Loucy (cell line): ENCODE results near the gene KLK1.
A peak's percentile ranks its signal among the peaks of the same experiment; 100 is the strongest.

Experiments
- H2AFZ ChIP-seq: fragments of 200-600 bp; sonication (generic); 2 replicates; pipeline ENCODE4 v1.6.0; 2016; ENCODE audit warnings: antibody characterized with exemption, mild to moderate bottlenecking, low read length, moderate library complexity
- H3F3A ChIP-seq: fragments of 200-600 bp; 2 replicates; pipeline ENCODE4 v1.6.0; 2016; ENCODE audit warnings: antibody characterized with exemption, low read depth, mild to moderate bottlenecking
- H3K27me3 ChIP-seq: fragments of 200-600 bp; sonication (generic); 2 replicates; pipeline ENCODE4 v1.6.1; 2014; ENCODE audit warnings: low read length, mild to moderate bottlenecking; ENCODE audit not compliant: insufficient read depth, poor library complexity, severe bottlenecking
- H3K36me3 ChIP-seq: fragments of 200-600 bp; sonication (generic); 2 replicates; pipeline ENCODE4 v1.6.1; 2016; ENCODE audit warnings: low read length; ENCODE audit not compliant: insufficient read depth
- H3K4me1 ChIP-seq: fragments of 200-600 bp; sonication (generic); 2 replicates; pipeline ENCODE4 v1.5.1; 2014; ENCODE audit warnings: low read length, mild to moderate bottlenecking; ENCODE audit not compliant: insufficient read depth, poor library complexity, severe bottlenecking
- H3K4me2 ChIP-seq: fragments of 200-600 bp; sonication (generic); 2 replicates; pipeline ENCODE4 v1.6.0; 2014; ENCODE audit warnings: antibody characterized with exemption, low read length, low read depth, mild to moderate bottlenecking; ENCODE audit not compliant: poor library complexity, severe bottlenecking
- H3K4me3 ChIP-seq: fragments of 200-600 bp; sonication (generic); 2 replicates; pipeline ENCODE4 v1.5.1; 2014; ENCODE audit warnings: low read length, mild to moderate bottlenecking, mixed read lengths; ENCODE audit not compliant: poor library complexity, severe bottlenecking
- H3K79me2 ChIP-seq: fragments of 200-600 bp; sonication (generic); 2 replicates; pipeline ENCODE4 v1.6.1; 2014; ENCODE audit warnings: low read length; ENCODE audit not compliant: insufficient read depth
- H3K9ac ChIP-seq: fragments of 200-600 bp; sonication (generic); 2 replicates; pipeline ENCODE4 v1.6.0; 2014; ENCODE audit warnings: mild to moderate bottlenecking, low read depth, low read length, moderate library complexity; ENCODE audit not compliant: poor library complexity, severe bottlenecking
- H3K9me2 ChIP-seq: fragments of 200-600 bp; sonication (generic); replicated peaks from 2 replicates; pipeline ENCODE4 v1.6.1; 2016; ENCODE audit warnings: low read depth, low read length, mixed read lengths
- H3K9me3 ChIP-seq: fragments of 200-600 bp; sonication (generic); 2 replicates; pipeline ENCODE4 v1.6.1; 2014; ENCODE audit warnings: mild to moderate bottlenecking, antibody characterized with exemption, low read length, low read depth; ENCODE audit not compliant: insufficient read depth
- H4K20me1 ChIP-seq: fragments of 200-600 bp; sonication (generic); 2 replicates; pipeline ENCODE4 v1.6.0; 2014; ENCODE audit warnings: antibody characterized with exemption, low read length, mild to moderate bottlenecking; ENCODE audit not compliant: insufficient read depth, poor library complexity, severe bottlenecking
- EZH2phosphoT487 ChIP-seq: fragments of 200-600 bp; IDR thresholded peaks from 2 replicates; pipeline ENCODE4 v1.6.1; 2018; ENCODE audit warnings: antibody characterized with exemption, mild to moderate bottlenecking, moderate library complexity, borderline replicate concordance
- TF ChIP-seq, protein P1 (sequence below): fragments of 200-600 bp; sonication (generic); conservative IDR thresholded peaks from 2 replicates; pipeline ENCODE4 v1.5.1; 2014; ENCODE audit warnings: mild to moderate bottlenecking, antibody characterized with exemption, low read length

KLK1 gene

DNA sequence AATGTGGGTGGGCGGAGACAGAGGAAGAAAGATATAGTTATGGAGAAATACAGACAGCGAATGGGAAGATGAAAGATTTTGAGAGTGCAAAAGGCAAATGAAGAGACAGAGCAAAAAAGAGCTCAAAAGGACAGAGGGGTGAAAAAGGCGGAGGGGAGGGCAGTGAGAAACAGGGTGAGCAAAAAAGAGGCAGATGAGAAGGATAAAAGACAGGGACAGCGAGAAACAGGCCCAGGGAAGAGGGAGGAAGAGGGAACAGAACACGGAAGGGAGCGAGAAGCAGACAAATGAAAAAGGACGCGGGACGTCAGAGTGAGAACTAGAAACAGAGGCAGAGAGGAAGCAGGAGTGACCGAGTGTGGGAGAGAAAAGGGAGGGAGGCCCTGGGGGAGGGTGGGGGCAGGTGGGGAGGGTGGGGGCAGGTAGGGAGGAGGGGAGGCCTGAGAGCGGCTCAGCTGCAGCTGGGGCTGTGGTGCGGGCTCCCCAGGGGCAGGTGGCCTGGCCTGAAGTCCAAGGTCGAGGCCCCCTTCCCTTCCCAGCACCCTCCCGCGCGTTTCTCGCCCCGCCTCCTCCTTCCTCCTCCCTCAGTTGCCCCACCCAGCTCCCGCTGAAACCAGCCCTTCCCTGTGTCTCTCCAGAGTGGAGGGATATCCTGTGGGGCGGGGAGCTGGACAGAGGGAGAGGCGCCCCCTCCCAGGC, 2.9 kb downstream of the KLK1 start:
- Histone ChIP-seq H3K9ac (no peak overlapping the region), H2AFZ (peak overlapping the region; percentile 55; the same call in 1 of the 2 replicates), H3K36me3 (no peaks in the 10 kb centered on the region), H4K20me1 (no peaks in the 10 kb centered on the region), H3K9me2 (no peaks in the 10 kb centered on the region), H3K4me3 (no peak overlapping the region), H3K4me1 (no peaks in the 10 kb centered on the region), H3K9me3 (no peaks in the 10 kb centered on the region), H3K27me3 (no peaks in the 10 kb centered on the region), H3F3A (no peaks in the 10 kb centered on the region), H3K4me2 (no peak overlapping the region), H3K79me2 (no peaks in the 10 kb centered on the region)
- no peak for TF ChIP-seq EZH2phosphoT487
- TF ChIP-seq, protein P1, sequence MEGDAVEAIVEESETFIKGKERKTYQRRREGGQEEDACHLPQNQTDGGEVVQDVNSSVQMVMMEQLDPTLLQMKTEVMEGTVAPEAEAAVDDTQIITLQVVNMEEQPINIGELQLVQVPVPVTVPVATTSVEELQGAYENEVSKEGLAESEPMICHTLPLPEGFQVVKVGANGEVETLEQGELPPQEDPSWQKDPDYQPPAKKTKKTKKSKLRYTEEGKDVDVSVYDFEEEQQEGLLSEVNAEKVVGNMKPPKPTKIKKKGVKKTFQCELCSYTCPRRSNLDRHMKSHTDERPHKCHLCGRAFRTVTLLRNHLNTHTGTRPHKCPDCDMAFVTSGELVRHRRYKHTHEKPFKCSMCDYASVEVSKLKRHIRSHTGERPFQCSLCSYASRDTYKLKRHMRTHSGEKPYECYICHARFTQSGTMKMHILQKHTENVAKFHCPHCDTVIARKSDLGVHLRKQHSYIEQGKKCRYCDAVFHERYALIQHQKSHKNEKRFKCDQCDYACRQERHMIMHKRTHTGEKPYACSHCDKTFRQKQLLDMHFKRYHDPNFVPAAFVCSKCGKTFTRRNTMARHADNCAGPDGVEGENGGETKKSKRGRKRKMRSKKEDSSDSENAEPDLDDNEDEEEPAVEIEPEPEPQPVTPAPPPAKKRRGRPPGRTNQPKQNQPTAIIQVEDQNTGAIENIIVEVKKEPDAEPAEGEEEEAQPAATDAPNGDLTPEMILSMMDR, result no peak

GRCh38 chr19:50820086-50820485, 3.5 kb downstream of the KLK1 start:
- no peak overlapping the region for H3K4me2 ChIP-seq

DNA sequence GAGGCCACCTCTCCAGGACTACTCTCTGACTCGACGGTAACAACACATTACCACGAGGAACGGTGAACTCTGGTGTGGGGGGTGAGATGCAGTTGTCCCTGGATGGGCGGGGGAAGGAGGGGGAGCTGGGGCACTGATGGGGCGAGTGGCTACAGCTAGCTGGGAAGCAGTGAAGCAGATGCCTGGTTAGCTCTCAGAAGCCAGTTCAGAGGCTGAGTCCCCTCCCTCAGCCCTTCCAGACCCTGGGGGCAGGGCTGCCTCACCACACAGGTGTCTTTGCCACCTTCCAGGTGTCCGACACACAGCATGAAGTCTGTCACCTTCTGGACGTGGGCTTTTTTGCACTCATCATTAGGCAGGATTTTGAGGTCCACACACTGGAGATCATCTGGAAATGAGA, 4.0 kb downstream of the KLK1 start:
- Histone ChIP-seq H3K9me2 (no peaks in the 10 kb centered on the region), H3K9ac (no peak overlapping the region), H3K9me3 (no peaks in the 10 kb centered on the region), H3K4me2 (no peak overlapping the region), H3K27me3 (no peaks in the 10 kb centered on the region), H3K4me1 (no peaks in the 10 kb centered on the region), H3K79me2 (no peaks in the 10 kb centered on the region), H3K36me3 (no peaks in the 10 kb centered on the region), H2AFZ (no peak overlapping the region), H3F3A (no peaks in the 10 kb centered on the region), H4K20me1 (no peaks in the 10 kb centered on the region), H3K4me3 (no peak overlapping the region)
- no peak for TF ChIP-seq EZH2phosphoT487
- TF ChIP-seq, protein P1, result no peak

More at GRCh38 chr19:50820086-50820485, 3.5 kb downstream of the KLK1 start:
- no peak overlapping the region for H3K9ac ChIP-seq
- no peaks in the 10 kb centered on the region for H3K79me2 ChIP-seq
- H3K9me2 ChIP-seq, result no peaks in the 10 kb centered on the region
- no peaks in the 10 kb centered on the region for H3F3A ChIP-seq
- TF ChIP-seq, protein P1, result no peak
- TF ChIP-seq EZH2phosphoT487, result no peak
- H3K4me1 ChIP-seq, result no peaks in the 10 kb centered on the region
- no peaks in the 10 kb centered on the region for H3K27me3 ChIP-seq
- no peak overlapping the region for H3K4me3 ChIP-seq
- no peaks in the 10 kb centered on the region for H4K20me1 ChIP-seq
- H2AFZ ChIP-seq, result no peak overlapping the region
- H3K9me3 ChIP-seq, result no peaks in the 10 kb centered on the region
- H3K36me3 ChIP-seq, result no peaks in the 10 kb centered on the region
